MM.1S (cell line): Measurements from ENCODE around the gene NSF.
"Not testable (repeated sequence)": the region's sequence is repeated elsewhere in the genome, so short reads cannot be mapped to it uniquely, and the experiment has no call there.

ENCODE experiments used
- EZH2 ChIP-seq: fragments of 300-600 bp; sonication (generic); optimal IDR thresholded peaks from 2 replicates; pipeline ENCODE3; 2017; ENCODE audit warnings: low read depth, mild to moderate bottlenecking, antibody characterized with exemption, low read length, mixed read lengths
- EZH2phosphoT487 ChIP-seq: fragments of 300-600 bp; sonication (generic); IDR thresholded peaks from 2 replicates; pipeline ENCODE4 v1.6.1; 2018; ENCODE audit warnings: antibody characterized with exemption, low read length
- TF ChIP-seq, protein P1 (sequence below): fragments of 300-600 bp; sonication (generic); IDR thresholded peaks from 2 replicates; pipeline ENCODE4 v1.5.1; 2016; ENCODE audit warnings: antibody characterized with exemption, low read length, mixed read lengths

DNA sequence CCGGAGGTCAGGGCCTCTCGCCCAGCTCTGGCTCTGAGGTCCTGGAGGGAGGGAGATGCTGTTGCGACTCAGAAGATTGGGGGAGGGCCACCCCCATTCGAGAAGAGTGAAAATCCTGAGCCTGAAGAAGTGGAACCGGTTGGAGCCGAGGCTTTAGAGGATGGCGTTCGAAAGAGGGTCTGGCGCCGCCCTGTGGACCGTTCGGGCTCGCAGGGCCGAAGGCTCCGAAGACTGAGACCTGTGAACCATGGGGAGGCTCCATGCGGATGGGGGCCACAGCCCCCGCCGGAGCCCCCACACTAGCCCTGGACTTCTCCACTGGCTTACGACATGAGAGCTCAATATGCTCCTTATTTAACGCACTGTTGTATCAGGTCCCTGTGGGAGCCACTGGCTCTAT lies 31.3 kb upstream of the NSF start:
- TF ChIP-seq, protein P1, sequence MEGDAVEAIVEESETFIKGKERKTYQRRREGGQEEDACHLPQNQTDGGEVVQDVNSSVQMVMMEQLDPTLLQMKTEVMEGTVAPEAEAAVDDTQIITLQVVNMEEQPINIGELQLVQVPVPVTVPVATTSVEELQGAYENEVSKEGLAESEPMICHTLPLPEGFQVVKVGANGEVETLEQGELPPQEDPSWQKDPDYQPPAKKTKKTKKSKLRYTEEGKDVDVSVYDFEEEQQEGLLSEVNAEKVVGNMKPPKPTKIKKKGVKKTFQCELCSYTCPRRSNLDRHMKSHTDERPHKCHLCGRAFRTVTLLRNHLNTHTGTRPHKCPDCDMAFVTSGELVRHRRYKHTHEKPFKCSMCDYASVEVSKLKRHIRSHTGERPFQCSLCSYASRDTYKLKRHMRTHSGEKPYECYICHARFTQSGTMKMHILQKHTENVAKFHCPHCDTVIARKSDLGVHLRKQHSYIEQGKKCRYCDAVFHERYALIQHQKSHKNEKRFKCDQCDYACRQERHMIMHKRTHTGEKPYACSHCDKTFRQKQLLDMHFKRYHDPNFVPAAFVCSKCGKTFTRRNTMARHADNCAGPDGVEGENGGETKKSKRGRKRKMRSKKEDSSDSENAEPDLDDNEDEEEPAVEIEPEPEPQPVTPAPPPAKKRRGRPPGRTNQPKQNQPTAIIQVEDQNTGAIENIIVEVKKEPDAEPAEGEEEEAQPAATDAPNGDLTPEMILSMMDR, result not testable (repeated sequence)
- not testable (repeated sequence) for TF ChIP-seq EZH2, EZH2phosphoT487
